Endothelial cell of hepatic sinusoid (primary cell): ENCODE measurements around the gene LIMCH1.
"Not testable (repeated sequence)": the region's sequence is repeated elsewhere in the genome, so short reads cannot be mapped to it uniquely, and the experiment has no call there.

Experiments used
- in situ Hi-C: cut with HindIII; loops from 2 replicates; pipeline ENCODE4 v1.10.0; 2017; ENCODE audit warnings: low sequenced_read_pairs

The LIMCH1 gene

GRCh38 chr4:41718907-41719306 is 180.9 kb downstream of the LIMCH1 start:
- in situ Hi-C loops = no loop called here

- in situ Hi-C loops = no loop called here
Observed at GRCh38 chr4:41719417-41719816, 181.5 kb downstream of the LIMCH1 start.

GRCh38 chr4:41722181-41722580 is 184.2 kb downstream of the LIMCH1 start:
- in situ Hi-C loops = no loop called here

GRCh38 chr4:41723286-41723685 is 185.3 kb downstream of the LIMCH1 start:
- in situ Hi-C loops = no loop called here

GRCh38 chr4:41725254-41725653 is 187.3 kb downstream of the LIMCH1 start:
- in situ Hi-C loops = no loop called here

- in situ Hi-C loops = no loop called here
Observed at GRCh38 chr4:41727861-41728572, 190.1 kb downstream of the LIMCH1 start.

GRCh38 chr4:41728573-41728913 is 190.6 kb downstream of the LIMCH1 start:
- in situ Hi-C loops = no loop called here

GRCh38 chr4:41731569-41732126 is 193.7 kb downstream of the LIMCH1 start:
- in situ Hi-C loops = no loop called here

GRCh38 chr4:41734371-41734770 is 196.4 kb downstream of the LIMCH1 start:
- in situ Hi-C loops = no loop called here

- in situ Hi-C loops = not testable (repeated sequence)
Observed at GRCh38 chr4:41737491-41737890, 199.5 kb downstream of the LIMCH1 start.

GRCh38 chr4:41741354-41741753 is 203.4 kb downstream of the LIMCH1 start:
- in situ Hi-C loops = no loop called here

- in situ Hi-C loops = no loop called here
Observed at GRCh38 chr4:41744572-41745291, 206.8 kb downstream of the LIMCH1 start.

GRCh38 chr4:41745292-41746024 is 207.5 kb downstream of the LIMCH1 start:
- in situ Hi-C loops = no loop called here

- in situ Hi-C loops = no loop called here
Observed at GRCh38 chr4:41746025-41746439, 208.1 kb downstream of the LIMCH1 start.

GRCh38 chr4:41746440-41747229 is 208.7 kb downstream of the LIMCH1 start:
- in situ Hi-C loops = no loop called here

GRCh38 chr4:41747230-41748055 is 209.5 kb downstream of the LIMCH1 start:
- in situ Hi-C loops = no loop called here

GRCh38 chr4:41748074-41748570 is 210.2 kb downstream of the LIMCH1 start:
- in situ Hi-C loops = no loop called here

- in situ Hi-C loops = no loop called here
Observed at GRCh38 chr4:41748571-41749475, 210.9 kb downstream of the LIMCH1 start, which contains the start of gene PHOX2B. TSS of gene PHOX2B (minus strand) at chr4:41748725. CDS start at chr4:41748610, 115 bp downstream.
